Breast epithelium (tissue), 4 donors: ENCODE data around the gene C1orf21. TPM values are rescaled to one million over a fixed set of nuclear protein-coding genes. Genes with fewer than 3 reads are reported as not detected.

Source experiments
- DNase-seq, 2 donors: peaks; one replicate each; pipeline ENCODE4 v3.0.0-alpha.2; 2019; ENCODE audit warnings: low spot score in 2 of 2
- H3K27ac ChIP-seq, 2 donors: fragments of 200-600 bp; sonication (generic) in 1 of 2; one replicate each; pipeline ENCODE4 v1.5.1; 2016 to 2019; ENCODE audit warnings: mild to moderate bottlenecking in 1 of 2
- H3K27me3 ChIP-seq, 2 donors: fragments of 200-600 bp; sonication (generic) in 1 of 2; one replicate each; pipeline versions ENCODE4 v1.5.1 to v1.6.0; 2017 to 2019; ENCODE audit warnings: control low read depth in 1 of 2, mild to moderate bottlenecking in 1 of 2
- H3K36me3 ChIP-seq: fragments of 200-600 bp; one replicate; pipeline ENCODE4 v1.5.1; 2019
- H3K4me1 ChIP-seq, 2 donors: fragments of 200-600 bp; sonication (generic); one replicate each; pipeline ENCODE4 v1.5.1; 2016 to 2019; ENCODE audit warnings: control low read depth in 1 of 2
- H3K4me3 ChIP-seq, 3 donors: fragments of 200-600 bp; sonication (generic); 1 replicate in 2 of 3; 2 replicates in 1 of 3; pipeline ENCODE4 v1.5.1; 2016 to 2019; ENCODE audit warnings: mild to moderate bottlenecking in 3 of 3, moderate library complexity in 2 of 3
- H3K9me3 ChIP-seq, 2 donors: fragments of 200-600 bp; sonication (generic) in 1 of 2; one replicate each; pipeline ENCODE4 v1.5.1; 2016 to 2019; ENCODE audit warnings: control low read depth in 1 of 2
- CTCF ChIP-seq, 3 donors: fragments of 450-650 bp; IDR thresholded peaks; one replicate each; pipeline ENCODE4 v1.5.1; 2016 to 2017; ENCODE audit warnings: antibody characterized with exemption in 3 of 3, mild to moderate bottlenecking in 3 of 3, moderate library complexity in 3 of 3
- POLR2A ChIP-seq: fragments of 450-650 bp; IDR thresholded peaks from one replicate; pipeline ENCODE4 v1.6.1; 2016; ENCODE audit warnings: antibody characterized with exemption, mild to moderate bottlenecking, moderate library complexity
- POLR2AphosphoS5 ChIP-seq, 3 donors: sonication (generic); formaldehyde crosslinking; IDR thresholded peaks; one replicate each; pipeline ENCODE4 v1.6.1; 2017; ENCODE audit warnings: antibody characterized with exemption in 3 of 3
- intact Hi-C: fragments of 100-400 bp; cut with DNase I; formaldehyde crosslinking; loops from one replicate; pipeline ENCODE4 v1.15.1; 2023; ENCODE audit warnings: low total_unique reads
- total RNA-seq, 3 donors: library from RNA; depleted of rRNA; stranded (reverse); fragments of >200 nt; gene quantifications; one replicate each; pipeline ENCODE4 v1.1.0, GENCODE V29; 2016

C1orf21 gene
- total RNA-seq, 3 donors from 2014 or later, result 31.5 to 75.7 (median 54.7) TPM

- no peaks in the 10 kb centered on the region for H3K36me3 ChIP-seq
- intact Hi-C loops, result no loop called here
- no peak for DNase-seq
- H3K4me3 ChIP-seq, result no peak overlapping the region
- peaks cover 0 to 3% of the 10 kb centered on the region in 2 donors for H3K4me1 ChIP-seq
- no peaks in the 10 kb centered on the region for H3K9me3 ChIP-seq
- H3K27ac ChIP-seq, result peak overlapping the region; percentile 36 to 49
- TF ChIP-seq POLR2A (no peak), POLR2AphosphoS5 (IDR thresholded peaks at IDR 0.05) (no peak), CTCF (IDR thresholded peaks at IDR 0.05) (no peak)
- H3K27me3 ChIP-seq, result no peaks in the 10 kb centered on the region
These were observed 8.5 kb downstream of the C1orf21 start for GRCh38 chr1:184395370-184395769.

DNA sequence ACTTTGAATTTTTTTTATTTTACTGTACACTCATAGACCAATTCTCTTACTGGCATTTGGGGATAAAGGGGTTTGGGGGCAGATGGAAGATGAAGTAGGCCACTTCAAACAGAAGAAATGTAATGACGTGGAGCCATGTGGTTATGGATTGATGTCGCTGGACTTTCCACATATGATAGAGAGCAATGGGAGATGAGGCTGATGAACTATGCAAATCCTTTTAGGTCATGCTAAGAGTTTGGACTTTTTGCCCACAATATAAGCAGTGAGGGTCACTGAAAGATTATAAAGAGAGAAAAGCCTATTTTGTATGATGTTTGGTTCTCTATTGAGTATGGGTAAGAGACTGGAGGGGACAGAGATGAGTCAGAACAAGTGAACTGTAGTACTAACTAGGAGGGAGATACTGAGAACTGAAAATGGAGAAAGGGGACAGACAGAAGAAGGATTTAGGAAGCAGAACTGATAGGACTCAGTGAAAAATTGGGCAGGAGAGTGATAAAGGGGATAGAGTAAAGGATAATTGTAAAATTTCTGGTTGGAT is 9.2 kb downstream of the C1orf21 start:
- Histone ChIP-seq H3K27me3 (no peaks in the 10 kb centered on the region), H3K9me3 (no peaks in the 10 kb centered on the region), H3K27ac (peak overlapping the region; percentile 36 to 49), H3K36me3 (no peaks in the 10 kb centered on the region), H3K4me3 (no peak overlapping the region), H3K4me1 (peaks cover 0 to 3% of the 10 kb centered on the region in 2 donors)
- intact Hi-C loops, result no loop called here
- DNase-seq, result no peak
- TF ChIP-seq POLR2AphosphoS5 (IDR thresholded peaks at IDR 0.05) (no peak), CTCF (IDR thresholded peaks at IDR 0.05) (no peak), POLR2A (no peak)

- Histone ChIP-seq H3K4me3 (peak overlapping the region in 1 of 3 donors; percentile 16), H3K27me3 (no peaks in the 10 kb centered on the region), H3K4me1 (peaks cover 0 to 6% of the 10 kb centered on the region in 2 donors), H3K27ac (peak overlapping the region; percentile 10 to 64), H3K36me3 (no peaks in the 10 kb centered on the region), H3K9me3 (no peaks in the 10 kb centered on the region)
- no peak for DNase-seq
- intact Hi-C loops, result no loop called here
- peak in 1 of 3 donors; percentile 32 for TF ChIP-seq POLR2AphosphoS5 (IDR thresholded peaks at IDR 0.05)
- TF ChIP-seq CTCF (IDR thresholded peaks at IDR 0.05), result no peak
These were observed 12.5 kb downstream of the C1orf21 start for GRCh38 chr1:184399192-184399847.

- peak overlapping the region in 1 of 2 donors; percentile 15 for H3K27ac ChIP-seq
- no peaks in the 10 kb centered on the region for H3K36me3 ChIP-seq
- no peak overlapping the region for H3K4me3 ChIP-seq
- no peak for DNase-seq
- no peaks in the 10 kb centered on the region for H3K27me3 ChIP-seq
- peaks cover 0 to 7% of the 10 kb centered on the region in 2 donors for H3K4me1 ChIP-seq
- H3K9me3 ChIP-seq, result no peaks in the 10 kb centered on the region
- TF ChIP-seq POLR2A, result no peak
- TF ChIP-seq CTCF (IDR thresholded peaks at IDR 0.05), result no peak
- TF ChIP-seq POLR2AphosphoS5 (IDR thresholded peaks at IDR 0.05), result no peak
- intact Hi-C loops, result no loop called here
These were observed 17.3 kb downstream of the C1orf21 start for GRCh38 chr1:184403961-184404726.

DNA sequence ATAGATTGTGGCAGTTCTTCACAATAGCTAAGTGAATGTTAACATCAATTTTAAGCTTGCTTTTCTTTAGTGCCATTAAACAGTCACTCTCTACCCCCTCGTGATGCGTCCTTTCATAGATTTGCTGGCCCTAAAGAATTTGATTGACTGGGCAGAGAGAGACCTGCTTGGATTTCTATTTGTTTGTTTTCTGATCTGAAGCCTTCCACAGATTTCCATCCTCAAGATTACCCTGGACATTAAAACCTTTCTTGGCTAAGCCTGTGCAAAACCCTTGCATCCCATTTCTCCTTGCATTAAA is 17.8 kb downstream of the C1orf21 start:
- TF ChIP-seq POLR2A (no peak), CTCF (IDR thresholded peaks at IDR 0.05) (no peak), POLR2AphosphoS5 (IDR thresholded peaks at IDR 0.05) (no peak)
- Histone ChIP-seq H3K27me3 (no peaks in the 10 kb centered on the region), H3K27ac (peak overlapping the region in 1 of 2 donors; percentile 15), H3K4me1 (peaks cover 0 to 7% of the 10 kb centered on the region in 2 donors), H3K9me3 (no peaks in the 10 kb centered on the region), H3K4me3 (no peak overlapping the region), H3K36me3 (no peaks in the 10 kb centered on the region)
- intact Hi-C loops, result no loop called here
- no peak for DNase-seq
